Measurements from ENCODE around the gene IL27RA. TPM values are rescaled to one million over a fixed set of nuclear protein-coding genes. Genes with fewer than 3 reads are reported as not detected.

Gene IL27RA
- total RNA-seq, 1 experiment from 2014 or later: 0.67 TPM

GRCh38 chr19:14056069-14056666 lies 24.6 kb downstream of the IL27RA start:
- H3K9ac ChIP-seq (ENCODE audit: low read length): no peak overlapping the region
- H3K9me3 ChIP-seq (ENCODE audit: low read length): no peaks in the 10 kb centered on the region
- no peak for DNase-seq
- no peaks in the 10 kb centered on the region for H4K20me1 ChIP-seq (ENCODE audit: insufficient read depth, low read depth, low read length)
- H3K27me3 ChIP-seq (ENCODE audit: low read length): no peaks in the 10 kb centered on the region
- H3K27ac ChIP-seq (ENCODE audit: low read length): no peak overlapping the region
- H2AFZ ChIP-seq (ENCODE audit: low read length): no peak overlapping the region
- H3K4me1 ChIP-seq (ENCODE audit: low read length): no peaks in the 10 kb centered on the region; the same call in 1 of the 2 replicates
- H3K9me2 ChIP-seq (replicated peaks; ENCODE audit: insufficient read depth, low read length): no peaks in the 10 kb centered on the region
- no peaks in the 10 kb centered on the region for H3K79me2 ChIP-seq (ENCODE audit: low read length)
- no peak overlapping the region for H3K4me3 ChIP-seq (ENCODE audit: low read length)
- H3K36me3 ChIP-seq (ENCODE audit: insufficient read depth, low read length): no peaks in the 10 kb centered on the region
- H3K4me2 ChIP-seq (ENCODE audit: low read depth, low read length, poor library complexity, severe bottlenecking): no peak overlapping the region

DNA sequence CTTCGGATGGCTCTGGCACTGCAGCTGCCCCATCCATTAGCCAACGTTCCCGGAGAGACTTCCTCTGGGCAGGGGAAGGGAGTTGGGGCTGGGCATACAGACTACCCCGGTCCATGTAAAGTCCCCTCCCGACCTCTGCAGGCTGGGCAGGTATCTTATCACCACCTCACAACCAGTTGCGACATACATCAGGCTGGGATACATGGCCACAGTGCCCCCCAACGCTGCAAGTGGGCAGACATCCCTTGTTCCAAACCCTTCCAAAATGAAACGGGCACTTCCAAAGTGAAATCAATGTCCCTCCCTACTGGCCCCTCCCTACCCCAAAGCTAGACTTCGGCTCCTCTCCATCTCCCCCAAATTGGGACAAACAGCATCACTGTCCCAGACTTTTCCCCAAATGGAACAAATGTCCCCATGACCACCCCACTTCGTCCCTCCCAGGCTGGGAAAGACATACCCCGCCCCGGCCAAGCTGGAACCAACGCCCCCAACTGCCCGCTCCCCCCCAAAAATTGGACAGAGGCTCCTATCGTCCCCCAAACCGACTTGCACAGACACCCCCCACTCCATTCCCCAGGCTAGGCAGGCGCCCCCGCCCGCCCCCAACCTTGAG lies 25.3 kb downstream of the IL27RA start:
- Histone ChIP-seq H4K20me1 (ENCODE audit: insufficient read depth, low read depth, low read length) (no peaks in the 10 kb centered on the region), H3K9me3 (ENCODE audit: low read length) (no peaks in the 10 kb centered on the region), H3K9ac (ENCODE audit: low read length) (no peak overlapping the region), H3K36me3 (ENCODE audit: insufficient read depth, low read length) (no peaks in the 10 kb centered on the region), H3K4me3 (ENCODE audit: low read length) (no peak overlapping the region), H3K4me2 (ENCODE audit: low read depth, low read length, poor library complexity, severe bottlenecking) (no peak overlapping the region), H3K27me3 (ENCODE audit: low read length) (no peaks in the 10 kb centered on the region), H3K27ac (ENCODE audit: low read length) (no peak overlapping the region), H3K9me2 (replicated peaks; ENCODE audit: insufficient read depth, low read length) (no peaks in the 10 kb centered on the region), H3K4me1 (ENCODE audit: low read length) (no peaks in the 10 kb centered on the region; the same call in 1 of the 2 replicates), H3K79me2 (ENCODE audit: low read length) (no peaks in the 10 kb centered on the region), H2AFZ (ENCODE audit: low read length) (no peak overlapping the region)
- no peak for DNase-seq

DNA sequence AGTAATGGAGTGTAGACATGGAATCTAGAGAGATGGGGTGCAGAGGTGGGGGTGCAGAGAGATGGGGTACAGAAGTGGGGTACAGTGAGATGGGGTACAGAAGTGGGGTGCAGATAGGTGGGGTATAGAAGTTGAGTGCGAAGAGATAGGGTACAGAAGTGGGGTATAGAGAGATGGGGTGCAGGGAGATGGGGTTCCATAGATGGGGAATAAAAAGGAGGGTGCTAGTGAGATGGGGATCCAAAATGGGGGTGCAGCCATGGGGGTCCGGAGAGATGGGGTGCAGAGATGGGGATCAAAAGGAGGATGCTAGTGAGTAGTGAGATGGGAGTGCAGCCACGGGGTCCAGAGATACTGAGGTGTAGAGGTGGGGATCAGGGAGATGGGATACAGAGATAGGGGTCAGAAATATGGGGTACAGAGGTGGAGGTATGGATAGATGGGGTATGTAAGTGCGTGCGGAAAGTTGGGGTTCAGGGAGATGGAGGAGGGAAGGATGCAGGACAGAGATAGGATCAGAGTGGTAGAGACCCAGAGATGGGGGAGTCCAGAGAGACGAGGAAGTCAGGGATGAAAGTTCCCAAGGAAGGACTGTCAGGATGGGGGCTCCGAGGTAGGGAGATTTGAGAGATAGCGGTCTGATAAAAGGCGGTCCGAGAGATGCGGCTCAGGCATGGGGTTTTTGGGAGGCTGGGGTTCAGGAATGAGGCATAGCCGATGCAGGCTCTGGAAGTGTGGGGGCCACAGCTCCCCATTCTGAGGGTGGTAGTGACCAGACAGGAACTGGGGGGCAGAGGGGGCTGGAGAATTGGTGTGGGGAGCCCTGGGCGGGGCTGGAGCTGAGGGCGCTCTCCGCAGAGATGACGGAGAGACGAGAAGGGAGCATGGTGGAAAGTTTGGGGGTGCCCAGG lies 26.9 kb downstream of the IL27RA start:
- Histone ChIP-seq H3K27ac (ENCODE audit: low read length) (no peak overlapping the region), H3K4me3 (ENCODE audit: low read length) (no peak overlapping the region), H3K9me3 (ENCODE audit: low read length) (no peaks in the 10 kb centered on the region), H3K4me2 (ENCODE audit: low read depth, low read length, poor library complexity, severe bottlenecking) (no peak overlapping the region), H3K9me2 (replicated peaks; ENCODE audit: insufficient read depth, low read length) (no peaks in the 10 kb centered on the region), H2AFZ (ENCODE audit: low read length) (no peak overlapping the region), H3K36me3 (ENCODE audit: insufficient read depth, low read length) (no peaks in the 10 kb centered on the region), H3K27me3 (ENCODE audit: low read length) (no peaks in the 10 kb centered on the region), H4K20me1 (ENCODE audit: insufficient read depth, low read depth, low read length) (no peaks in the 10 kb centered on the region), H3K79me2 (ENCODE audit: low read length) (no peaks in the 10 kb centered on the region), H3K4me1 (ENCODE audit: low read length) (no peaks in the 10 kb centered on the region; the same call in 1 of the 2 replicates), H3K9ac (ENCODE audit: low read length) (no peak overlapping the region)
- DNase-seq: no peak

DNA sequence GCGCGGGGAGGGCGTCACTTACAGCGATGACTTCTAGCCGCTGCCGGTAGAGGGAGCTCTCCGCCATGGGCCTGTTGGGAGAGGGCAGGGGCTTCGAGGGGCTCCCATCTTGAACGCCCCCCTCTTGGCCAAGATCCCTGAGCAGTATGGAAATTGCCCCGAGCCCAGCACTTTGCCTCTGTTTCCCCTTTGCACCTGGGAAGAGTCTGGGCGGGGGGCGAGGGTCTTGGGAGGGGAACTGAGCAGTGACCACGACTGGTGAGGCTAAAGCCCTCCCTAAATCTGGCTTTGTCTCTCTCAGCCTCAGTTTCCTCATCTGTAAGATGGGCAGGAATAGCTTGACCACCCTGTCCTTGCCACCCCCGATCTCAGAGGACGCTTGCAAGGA lies 27.5 kb downstream of the IL27RA start:
- H3K27ac ChIP-seq (ENCODE audit: low read length): no peak overlapping the region

GRCh38 chr19:14059652-14060155 lies 28.1 kb downstream of the IL27RA start:
- H3K9ac ChIP-seq (ENCODE audit: low read length): no peak overlapping the region
- H3K9me2 ChIP-seq (replicated peaks; ENCODE audit: insufficient read depth, low read length): no peaks in the 10 kb centered on the region
- no peak overlapping the region for H3K27ac ChIP-seq (ENCODE audit: low read length)
- DNase-seq: no peak
- no peak overlapping the region for H2AFZ ChIP-seq (ENCODE audit: low read length)
- H3K36me3 ChIP-seq (ENCODE audit: insufficient read depth, low read length): no peaks in the 10 kb centered on the region
- no peaks in the 10 kb centered on the region for H3K27me3 ChIP-seq (ENCODE audit: low read length)
- H3K4me1 ChIP-seq (ENCODE audit: low read length): no peaks in the 10 kb centered on the region; the same call in 1 of the 2 replicates
- H3K4me3 ChIP-seq (ENCODE audit: low read length): no peak overlapping the region
- no peaks in the 10 kb centered on the region for H3K79me2 ChIP-seq (ENCODE audit: low read length)
- no peaks in the 10 kb centered on the region for H3K9me3 ChIP-seq (ENCODE audit: low read length)
- H3K4me2 ChIP-seq (ENCODE audit: low read depth, low read length, poor library complexity, severe bottlenecking): no peak overlapping the region
- H4K20me1 ChIP-seq (ENCODE audit: insufficient read depth, low read depth, low read length): no peaks in the 10 kb centered on the region

More for the DNA sequence above, 27.5 kb downstream of the IL27RA start:
- no peaks in the 10 kb centered on the region for H3K9me3 ChIP-seq (ENCODE audit: low read length)
- H2AFZ ChIP-seq (ENCODE audit: low read length): no peak overlapping the region
- H3K36me3 ChIP-seq (ENCODE audit: insufficient read depth, low read length): no peaks in the 10 kb centered on the region
- no peak overlapping the region for H3K4me3 ChIP-seq (ENCODE audit: low read length)
- H3K4me2 ChIP-seq (ENCODE audit: low read depth, low read length, poor library complexity, severe bottlenecking): no peak overlapping the region
- H4K20me1 ChIP-seq (ENCODE audit: insufficient read depth, low read depth, low read length): no peaks in the 10 kb centered on the region
- H3K9me2 ChIP-seq (replicated peaks; ENCODE audit: insufficient read depth, low read length): no peaks in the 10 kb centered on the region
- no peaks in the 10 kb centered on the region for H3K27me3 ChIP-seq (ENCODE audit: low read length)
- no peaks in the 10 kb centered on the region; the same call in 1 of the 2 replicates for H3K4me1 ChIP-seq (ENCODE audit: low read length)
- no peak overlapping the region for H3K9ac ChIP-seq (ENCODE audit: low read length)
- DNase-seq: peak; percentile 80
- H3K79me2 ChIP-seq (ENCODE audit: low read length): no peaks in the 10 kb centered on the region

GRCh38 chr19:14061081-14061749 lies 29.7 kb downstream of the IL27RA start:
- Histone ChIP-seq H3K4me3 (ENCODE audit: low read length) (no peak overlapping the region), H3K9me2 (replicated peaks; ENCODE audit: insufficient read depth, low read length) (no peaks in the 10 kb centered on the region), H3K9me3 (ENCODE audit: low read length) (no peaks in the 10 kb centered on the region), H4K20me1 (ENCODE audit: insufficient read depth, low read depth, low read length) (no peaks in the 10 kb centered on the region), H3K79me2 (ENCODE audit: low read length) (no peaks in the 10 kb centered on the region), H3K27me3 (ENCODE audit: low read length) (no peaks in the 10 kb centered on the region), H3K27ac (ENCODE audit: low read length) (no peak overlapping the region), H3K4me1 (ENCODE audit: low read length) (no peaks in the 10 kb centered on the region; the same call in 1 of the 2 replicates), H2AFZ (ENCODE audit: low read length) (no peak overlapping the region), H3K4me2 (ENCODE audit: low read depth, low read length, poor library complexity, severe bottlenecking) (no peak overlapping the region), H3K36me3 (ENCODE audit: insufficient read depth, low read length) (no peaks in the 10 kb centered on the region), H3K9ac (ENCODE audit: low read length) (no peak overlapping the region)
- no peak for DNase-seq

DNA sequence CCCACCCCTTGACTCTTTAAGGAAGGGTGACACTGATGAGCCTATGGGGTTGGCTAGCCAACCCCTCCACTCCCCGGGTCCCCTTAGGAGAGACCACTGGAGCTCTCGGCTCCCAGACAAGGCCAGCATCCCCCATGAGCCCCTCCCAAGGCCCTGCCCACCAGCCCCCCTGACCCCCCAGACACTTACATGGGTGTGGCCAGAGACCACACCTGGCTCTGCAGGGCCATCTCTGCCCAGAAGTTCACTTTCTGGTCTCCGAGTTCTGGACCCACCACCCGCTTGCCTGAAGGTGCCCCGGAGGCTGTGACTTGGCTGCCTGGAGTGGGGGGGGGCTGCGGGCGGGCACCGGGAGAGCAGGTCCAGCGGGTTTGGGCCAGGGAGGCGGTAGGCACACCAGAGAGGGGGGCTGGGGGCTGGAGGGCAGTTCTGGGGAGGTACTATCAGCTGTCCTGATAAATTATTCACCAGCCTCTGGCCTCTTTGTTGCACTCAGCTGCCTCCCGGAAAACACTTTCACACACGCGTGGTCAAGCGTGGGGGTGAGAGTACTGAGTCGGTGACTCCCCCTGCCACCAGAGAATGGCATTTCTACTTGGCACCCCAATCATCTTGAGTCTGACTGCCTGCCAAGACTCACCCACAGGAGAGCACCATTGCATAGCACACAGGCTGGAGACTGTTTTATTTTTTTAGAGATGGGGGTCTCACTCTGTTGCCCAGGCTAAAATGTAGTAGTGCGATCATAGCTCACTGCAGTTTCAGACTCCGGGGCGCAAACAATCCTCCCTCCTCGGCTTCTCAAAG lies 30.4 kb downstream of the IL27RA start, which contains the start of gene PALM3:
PALM3 (minus strand) TSS at position 326 of the 807 bp plus-strand sequence; CDS start at position 230, 96 bp downstream.
- H3K79me2 ChIP-seq (ENCODE audit: low read length): no peaks in the 10 kb centered on the region
- no peak within 1 kb of the TSS for H3K27ac ChIP-seq (ENCODE audit: low read length)
- no peaks in the 10 kb centered on the region for H3K36me3 ChIP-seq (ENCODE audit: insufficient read depth, low read length)
- no peaks in the 10 kb centered on the region; the same call in 1 of the 2 replicates for H3K4me1 ChIP-seq (ENCODE audit: low read length)
- no peak for DNase-seq
- no peaks in the 10 kb centered on the region for H3K9me2 ChIP-seq (replicated peaks; ENCODE audit: insufficient read depth, low read length)
- no peak within 1 kb of the TSS for H3K4me3 ChIP-seq (ENCODE audit: low read length)
- no peaks in the 10 kb centered on the region for H3K9me3 ChIP-seq (ENCODE audit: low read length)
- no peak within 1 kb of the TSS for H2AFZ ChIP-seq (ENCODE audit: low read length)
- no peaks in the 10 kb centered on the region for H4K20me1 ChIP-seq (ENCODE audit: insufficient read depth, low read depth, low read length)
- H3K9ac ChIP-seq (ENCODE audit: low read length): no peak within 1 kb of the TSS
- no peak within 1 kb of the TSS for H3K4me2 ChIP-seq (ENCODE audit: low read depth, low read length, poor library complexity, severe bottlenecking)
- H3K27me3 ChIP-seq (ENCODE audit: low read length): no peaks in the 10 kb centered on the region

Data from Karpas-422 (cell line).